ELR (cell line): ENCODE measurements around the gene SMTNL1.

Experiments used
- DNase-seq: peaks from one replicate; pipeline ENCODE4 v3.0.0-alpha.2; 2015; ENCODE audit warnings: low read depth

The SMTNL1 gene

GRCh38 chr11:57536947-57537619 lies at the start of gene SMTNL1:
Gene SMTNL1 (plus strand): TSS chr11:57537595. CDS start chr11:57542643, 5,048 bp downstream.
- DNase-seq: no peak

GRCh38 chr11:57487920-57488659 lies 49.3 kb upstream of the SMTNL1 start:
- no peak for DNase-seq

DNA sequence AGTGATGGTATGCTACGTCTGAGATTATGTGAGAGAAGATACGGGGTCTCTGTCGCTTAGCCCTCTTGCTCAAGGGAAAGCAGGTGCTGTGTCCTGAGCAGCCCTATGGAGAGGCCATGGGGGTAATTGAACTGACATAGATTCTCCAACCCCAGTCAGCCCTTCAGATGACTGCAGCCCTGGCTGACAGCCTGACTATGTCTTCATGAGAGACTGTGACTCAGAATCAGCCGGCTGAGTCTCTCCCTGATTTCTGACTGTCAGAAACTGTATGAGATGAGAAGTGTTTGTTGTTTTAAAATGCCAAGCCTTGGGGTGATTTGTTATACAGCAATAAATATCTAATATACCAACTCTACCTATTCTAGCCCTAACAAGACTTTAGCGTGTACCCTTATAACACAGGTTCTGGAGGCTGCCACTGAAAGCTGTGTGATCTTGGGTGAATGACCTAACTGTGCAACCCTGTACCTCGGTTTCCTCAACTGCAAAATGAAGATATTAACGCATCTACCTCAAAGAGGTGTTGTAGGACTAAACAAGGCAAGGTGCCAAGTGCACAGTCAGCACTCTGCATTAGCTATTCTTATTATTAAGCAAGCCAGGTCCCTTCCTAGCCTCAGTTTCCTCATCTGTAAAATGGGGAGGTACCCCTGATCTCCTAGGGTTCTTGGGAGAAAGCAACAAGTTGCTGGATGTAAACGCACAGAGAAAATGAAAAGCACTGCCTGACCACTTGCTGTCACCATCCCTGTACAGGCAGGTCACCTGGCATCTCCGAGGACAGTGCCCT lies 46.7 kb upstream of the SMTNL1 start:
- DNase-seq: peak; percentile 53

GRCh38 chr11:57491371-57492061 lies 45.9 kb upstream of the SMTNL1 start:
- peak; percentile 49 for DNase-seq

DNA sequence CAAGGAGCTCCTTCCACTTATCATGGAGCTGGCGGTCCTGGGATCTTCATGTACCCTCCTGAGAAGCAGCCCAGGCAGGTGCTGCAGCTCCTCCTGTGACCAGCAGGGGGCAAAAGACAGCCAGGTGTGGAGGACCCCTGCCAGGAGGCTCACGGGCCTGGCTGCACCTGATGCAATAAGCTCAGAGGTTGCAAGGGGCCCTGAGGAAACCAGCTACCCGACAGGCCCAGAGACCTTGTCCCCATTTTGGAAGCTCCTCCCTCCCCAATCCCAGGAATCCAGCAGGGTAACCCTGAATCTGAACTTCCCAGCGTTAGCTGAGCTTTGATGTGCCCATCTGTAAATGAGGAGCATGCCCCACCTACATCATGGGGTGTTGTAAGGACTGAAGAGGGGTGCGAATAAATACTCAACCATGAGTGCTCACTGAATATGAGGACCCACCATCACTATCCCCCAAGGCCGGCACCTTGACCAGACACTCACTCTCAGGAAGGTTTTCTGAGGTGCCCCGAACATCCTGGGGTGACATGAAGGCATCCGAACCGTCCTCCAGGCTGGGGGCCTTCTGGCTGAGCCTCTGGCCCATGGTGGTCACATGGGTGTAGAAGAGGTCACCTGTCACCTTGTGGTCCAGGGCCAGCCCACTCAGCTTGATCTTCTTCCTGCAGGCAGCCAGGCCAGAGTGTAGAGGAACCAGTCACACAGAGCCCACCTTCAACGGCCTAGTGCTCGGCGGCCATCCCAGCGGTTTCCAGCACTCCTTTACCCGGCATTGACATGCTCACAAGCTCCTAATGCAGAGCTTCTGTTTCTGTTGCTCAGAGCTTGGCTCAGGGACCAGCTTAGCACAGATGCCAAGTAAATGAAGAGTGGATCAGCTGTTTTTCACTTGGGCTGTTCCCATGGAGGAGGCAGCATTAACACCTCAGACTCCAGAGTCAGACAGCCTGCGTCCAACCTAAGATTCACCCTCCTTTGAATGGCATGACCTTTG lies 43.6 kb upstream of the SMTNL1 start:
- peak; percentile 53 for DNase-seq

GRCh38 chr11:57496109-57496820 lies 41.1 kb upstream of the SMTNL1 start:
- DNase-seq: no peak

DNA sequence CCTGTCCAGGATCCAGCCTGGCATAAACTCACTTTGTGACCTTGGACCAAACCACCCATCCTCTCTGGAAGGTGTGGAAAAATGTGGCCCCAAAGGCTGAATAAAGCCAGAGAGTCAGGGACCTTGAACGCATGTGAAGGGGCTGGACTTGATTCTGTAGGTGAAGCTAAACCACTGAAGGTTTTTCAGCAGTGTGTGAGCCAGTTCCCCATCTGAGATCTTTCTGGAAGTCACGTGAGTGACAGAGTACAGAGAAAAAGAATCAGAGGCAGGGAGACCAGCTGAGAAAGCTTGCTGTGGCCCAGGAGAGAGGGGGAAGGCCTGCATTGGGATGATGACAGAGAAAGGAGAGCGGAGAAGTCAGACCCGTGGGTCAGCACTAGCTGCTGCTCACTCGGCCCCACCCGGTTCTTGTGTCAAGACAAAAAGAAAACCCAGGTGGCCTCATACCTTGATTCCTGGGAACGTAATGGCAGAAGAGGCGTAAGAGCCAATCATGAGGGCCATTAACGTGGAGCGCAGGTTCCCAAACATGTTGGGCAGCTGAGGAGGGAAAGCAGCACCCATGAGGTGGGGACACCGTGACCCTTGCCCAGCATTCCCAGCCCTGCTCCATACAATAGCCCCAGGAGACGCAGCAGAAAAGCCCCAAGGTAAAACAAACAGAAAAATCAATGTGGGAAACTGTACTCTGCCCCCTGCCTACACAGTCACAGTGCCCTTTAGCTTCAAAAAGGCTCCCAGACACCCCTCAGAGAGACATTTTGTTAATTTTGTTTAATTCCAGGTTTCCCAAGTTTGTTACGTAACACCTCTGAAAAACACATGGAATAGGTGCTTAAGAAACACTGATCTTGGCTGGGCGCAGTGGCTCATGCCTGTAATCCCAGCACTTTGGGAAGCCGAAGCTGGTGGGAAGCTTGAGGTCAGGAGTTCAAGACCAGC lies 39.8 kb upstream of the SMTNL1 start:
- no peak for DNase-seq

DNA sequence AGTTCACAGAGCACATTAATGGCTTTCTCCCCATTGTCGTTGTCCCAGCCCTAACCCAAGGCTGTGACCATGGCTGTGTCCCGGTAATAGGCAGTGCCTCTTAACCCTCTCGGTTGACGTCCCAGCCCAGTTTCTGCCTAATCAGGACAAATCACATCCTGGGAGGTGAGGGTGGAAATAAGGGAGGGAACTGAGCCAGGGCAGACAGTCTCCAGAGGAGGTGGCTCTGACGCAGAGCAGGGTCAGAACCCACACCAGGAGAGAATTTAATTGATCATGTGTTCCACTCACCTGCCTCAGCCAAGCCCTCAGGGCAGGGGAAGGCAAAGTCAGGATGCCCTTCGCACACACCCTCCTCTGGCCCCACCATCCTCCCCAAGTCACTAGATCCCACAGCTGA lies 38.9 kb upstream of the SMTNL1 start:
- DNase-seq: no peak

DNA sequence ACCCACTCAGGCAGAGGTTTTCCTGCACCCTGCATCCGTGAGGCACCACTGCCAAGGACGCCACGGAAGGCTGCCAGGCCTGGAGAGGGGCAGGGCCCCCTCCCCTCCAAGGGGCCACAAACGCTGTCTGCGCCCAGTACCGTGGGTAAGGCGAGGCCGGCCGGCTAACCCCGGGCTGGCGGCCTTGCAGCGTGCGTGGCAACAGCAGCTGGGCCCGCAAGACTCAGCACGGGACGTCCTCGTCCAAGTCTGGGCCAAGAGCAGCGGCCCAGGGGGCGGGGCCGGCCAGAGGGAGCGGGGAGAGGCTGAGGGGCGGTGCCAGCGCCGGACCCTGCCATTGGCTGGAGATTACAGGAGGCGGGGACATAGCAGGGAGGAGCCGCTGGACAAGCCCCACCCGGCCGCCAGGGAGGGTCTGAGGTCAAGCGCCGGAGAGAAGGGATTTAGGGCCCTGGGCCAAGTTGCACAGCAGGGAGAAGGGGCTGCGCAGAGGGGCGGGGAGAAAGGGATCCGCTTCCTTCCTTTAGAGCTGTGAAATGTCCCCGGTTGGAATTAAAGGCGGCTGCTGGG lies 37.9 kb upstream of the SMTNL1 start:
- DNase-seq: peak; percentile 91

DNA sequence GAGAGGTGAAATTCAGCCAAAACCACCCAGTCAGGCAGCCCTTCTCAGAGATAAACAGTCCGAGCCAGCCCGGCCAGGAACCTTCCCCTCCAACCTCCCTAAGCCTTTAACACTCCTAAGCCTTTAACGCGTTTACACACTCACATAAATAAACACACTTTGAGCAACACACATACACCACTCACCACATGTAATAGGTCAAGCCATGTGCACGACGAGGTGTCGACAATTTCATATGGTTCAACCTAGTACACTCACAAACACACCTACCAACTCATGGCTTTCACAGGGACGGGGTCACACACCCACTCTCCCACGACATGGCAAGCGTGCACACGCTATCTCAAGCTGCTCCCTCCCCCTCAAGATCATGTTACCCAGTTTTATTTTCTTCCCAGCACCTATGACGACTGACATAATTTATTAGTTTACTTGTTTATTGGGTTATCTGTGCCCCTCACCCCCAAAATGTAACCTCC lies 37.4 kb upstream of the SMTNL1 start:
- DNase-seq: no peak

DNA sequence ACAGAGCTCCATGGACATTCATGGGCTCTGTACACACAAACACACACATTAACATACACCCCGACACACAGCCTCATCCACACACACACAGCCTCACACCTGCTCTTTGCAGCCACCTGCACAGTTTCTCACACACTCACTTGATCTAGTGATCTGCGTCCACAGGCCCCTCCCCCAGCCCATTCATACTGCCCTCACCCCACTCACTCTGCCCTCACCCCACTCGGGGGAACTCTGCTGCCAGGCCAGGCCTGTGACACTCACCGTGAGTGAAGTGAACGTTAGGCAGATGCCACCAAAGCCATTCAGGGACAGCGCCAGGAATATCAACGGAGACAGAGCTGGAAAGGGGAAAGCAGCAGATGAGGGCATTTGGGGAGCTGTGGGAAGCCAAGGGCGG lies 36.9 kb upstream of the SMTNL1 start:
- DNase-seq: no peak

- no peak for DNase-seq
Measured at GRCh38 chr11:57500926-57501325, 36.5 kb upstream of the SMTNL1 start.

GRCh38 chr11:57501953-57502352 lies 35.4 kb upstream of the SMTNL1 start:
- no peak for DNase-seq

GRCh38 chr11:57502376-57502775 lies 35.0 kb upstream of the SMTNL1 start:
- DNase-seq: no peak

- no peak for DNase-seq
Measured at GRCh38 chr11:57502870-57503269, 34.5 kb upstream of the SMTNL1 start.

GRCh38 chr11:57504511-57504910 lies 32.9 kb upstream of the SMTNL1 start:
- DNase-seq: no peak

DNA sequence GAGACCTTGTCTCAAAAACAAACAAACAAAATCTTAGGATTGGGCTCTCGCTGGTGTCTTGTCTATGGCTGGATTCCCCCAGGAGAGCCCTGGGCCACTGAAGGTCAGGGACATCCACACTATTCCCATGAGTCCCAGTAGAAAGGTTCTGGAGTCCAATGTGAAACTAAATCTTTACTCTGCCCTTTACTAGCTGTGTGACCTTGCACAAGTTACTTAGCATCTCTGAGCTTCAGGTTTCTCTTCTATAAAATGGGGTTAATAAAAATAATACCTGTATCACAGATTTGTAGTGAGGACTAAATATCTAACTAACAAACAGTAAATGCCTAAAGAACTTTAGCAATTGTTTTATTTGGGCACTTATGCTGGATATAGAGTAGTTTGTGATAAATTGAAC lies 30.9 kb upstream of the SMTNL1 start:
- no peak for DNase-seq

- no peak for DNase-seq
Measured at GRCh38 chr11:57508341-57509170, 28.8 kb upstream of the SMTNL1 start.
